CD8-positive, alpha-beta memory T cell (primary cell): ENCODE data around the gene ATXN1. TPM values are rescaled to one million over a fixed set of nuclear protein-coding genes. Genes with fewer than 3 reads are reported as not detected.
A peak's percentile ranks its signal among the peaks of the same experiment; 100 is the strongest.
"Not testable (repeated sequence)": the region's sequence is repeated elsewhere in the genome, so short reads cannot be mapped to it uniquely, and the experiment has no call there.

ENCODE experiments used
- CTCF ChIA-PET: fragments of 350-600 bp; sonication (Branson Sonifier 250); formaldehyde crosslinking; loops from one replicate; lab custom pipeline; 2021; ENCODE audit warnings: antibody characterized with exemption; lab: Charles Lee
- POLR2A ChIA-PET: fragments of 350-600 bp; sonication (Branson Sonifier 250); formaldehyde crosslinking; loops from one replicate; lab custom pipeline; 2021; ENCODE audit warnings: antibody characterized with exemption; lab: Charles Lee
- DNase-seq, 5 donors: peaks; one replicate each; pipeline versions ENCODE4 v3.0.0 to v3.0.0-alpha.2; 2020 to 2022; ENCODE audit warnings: mixed read lengths in 1 of 5
- H3K27ac ChIP-seq: one replicate; pipeline ENCODE4 v1.7.0; 2013; ENCODE audit warnings: low read depth, mild to moderate bottlenecking, low read length, moderate library complexity
- H3K27me3 ChIP-seq: 2 replicates; pipeline ENCODE4 v1.7.0; 2013; ENCODE audit warnings: low read length, mild to moderate bottlenecking; ENCODE audit not compliant: insufficient read depth, poor library complexity, severe bottlenecking
- H3K36me3 ChIP-seq: 2 replicates; pipeline ENCODE4 v1.7.0; 2013; ENCODE audit warnings: mild to moderate bottlenecking, low read length, moderate library complexity; ENCODE audit not compliant: insufficient read depth
- H3K4me1 ChIP-seq: 2 replicates; pipeline ENCODE4 v1.7.0; 2013; ENCODE audit warnings: mild to moderate bottlenecking, low read length, moderate library complexity; ENCODE audit not compliant: insufficient read depth
- H3K4me3 ChIP-seq: 2 replicates; pipeline ENCODE4 v1.7.0; 2013; ENCODE audit warnings: mild to moderate bottlenecking, low read length
- H3K9me3 ChIP-seq: 2 replicates; pipeline ENCODE4 v1.7.0; 2013; ENCODE audit warnings: mild to moderate bottlenecking, low read length
- H3K27ac Mint-ChIP-seq, 8 donors: one replicate each; pipeline ENCODE4 v1.8.0; 2020 to 2021; ENCODE audit warnings: mixed read lengths in 8 of 8, mild to moderate bottlenecking in 6 of 8, inconsistent platforms in 3 of 8, moderate library complexity in 3 of 8
- H3K27me3 Mint-ChIP-seq, 2 donors: one replicate each; pipeline ENCODE4 v1.8.0; 2020 to 2021; ENCODE audit warnings: mixed read lengths in 2 of 2, mild to moderate bottlenecking in 1 of 2, moderate library complexity in 1 of 2
- H3K36me3 Mint-ChIP-seq, 3 donors: one replicate each; pipeline ENCODE4 v1.8.0; 2020 to 2021; ENCODE audit warnings: mixed read lengths in 3 of 3, inconsistent platforms in 1 of 3, mild to moderate bottlenecking in 1 of 3
- H3K4me1 Mint-ChIP-seq, 3 donors: one replicate each; pipeline ENCODE4 v1.8.0; 2020 to 2021; ENCODE audit warnings: mixed read lengths in 3 of 3, inconsistent platforms in 1 of 3, mild to moderate bottlenecking in 1 of 3
- H3K4me3 Mint-ChIP-seq, 7 donors: one replicate each; pipeline ENCODE4 v1.8.0; 2020 to 2021; ENCODE audit warnings: mixed read lengths in 7 of 7, mild to moderate bottlenecking in 6 of 7, moderate library complexity in 4 of 7, inconsistent platforms in 2 of 7
- H3K9me3 Mint-ChIP-seq, 5 donors: one replicate each; pipeline ENCODE4 v1.8.0; 2020 to 2022; ENCODE audit warnings: mixed read lengths in 5 of 5, mild to moderate bottlenecking in 3 of 5, moderate library complexity in 2 of 5, inconsistent platforms in 1 of 5
- polyA plus RNA-seq: library from polyadenylated mRNA; unstranded; fragments of 300-500 nt; fragmentation: Illumina TruSeq; gene quantifications from one replicate; pipeline ENCODE4 v1.2.3, GENCODE V29; 2021
- total RNA-seq, 2 experiments: library from RNA; stranded (reverse); gene quantifications; one replicate each; pipeline ENCODE4 v1.2.3, GENCODE V29; 2021

Gene ATXN1
- total and polyA plus RNA-seq, 3 experiments from 2014 or later: 20.0 to 114 (median 111) TPM

DNA sequence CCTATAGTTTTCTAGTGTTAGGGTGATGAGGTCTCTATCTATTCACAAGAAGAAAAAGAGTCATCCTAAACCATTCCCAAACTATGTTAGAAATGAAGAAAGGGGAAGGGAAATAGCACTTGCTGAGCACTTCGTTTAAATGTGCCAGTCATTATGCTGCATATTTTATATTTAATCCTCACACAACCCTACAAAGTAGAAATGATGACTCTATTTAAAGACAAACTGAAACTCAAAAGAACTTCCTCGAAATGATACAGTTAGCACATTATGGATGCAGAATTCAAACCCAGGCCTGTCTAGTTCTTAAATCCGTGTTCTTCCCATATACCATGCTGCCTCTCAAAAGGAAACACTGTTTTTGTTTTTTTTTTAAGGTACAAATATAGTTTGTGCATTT lies 348.3 kb downstream of the ATXN1 start:
- Mint-ChIP-seq H3K4me1 (peaks cover 32 to 69% (median 67%) of the 10 kb centered on the region in 3 donors), H3K4me3 (peak overlapping the region; percentile 62 to 91 (median 82)), H3K9me3 (no peaks in the 10 kb centered on the region), H3K27ac (peak overlapping the region; percentile 80 to 93 (median 90)), H3K27me3 (no peaks in the 10 kb centered on the region), H3K36me3 (peaks cover 0 to 10% (median 5%) of the 10 kb centered on the region in 3 donors)
- ChIA-PET POLR2A (no interaction called here), CTCF (interaction anchor here (0.7 to 1.7 kb wide), 3 partner anchors 10 to 350 kb away, joined by 3 to 6 read pairs (median 3); no protein-coding TSS in a partner anchor)
- H3K27me3 ChIP-seq: no peaks in the 10 kb centered on the region
- H3K9me3 ChIP-seq: no peaks in the 10 kb centered on the region
- peak overlapping the region; percentile 0 for H3K27ac ChIP-seq
- no peak for DNase-seq
- no peaks in the 10 kb centered on the region for H3K4me1 ChIP-seq
- H3K36me3 ChIP-seq: no peaks in the 10 kb centered on the region
- H3K4me3 ChIP-seq: no peak overlapping the region

DNA sequence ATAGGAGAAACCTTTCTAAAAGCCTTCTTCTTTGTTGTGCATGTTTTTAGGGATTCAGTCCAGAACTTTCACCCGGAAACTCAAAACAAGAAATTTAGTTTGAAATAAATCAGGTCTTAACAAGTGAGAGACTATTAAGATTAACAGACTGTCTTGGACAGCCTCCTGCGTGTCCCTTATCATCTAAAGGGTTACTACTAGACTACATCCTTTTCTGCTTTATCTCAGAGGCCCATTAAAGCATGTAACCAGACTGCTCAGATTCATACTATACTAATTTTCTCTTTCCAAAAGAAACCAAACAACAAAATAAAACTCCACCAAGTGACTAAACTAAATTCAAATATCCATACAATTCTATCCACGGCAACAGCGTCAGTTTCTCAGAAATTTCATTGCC lies 349.1 kb downstream of the ATXN1 start:
- Mint-ChIP-seq H3K9me3 (no peaks in the 10 kb centered on the region), H3K4me3 (peak overlapping the region in 3 of 7 donors; percentile 17 to 31 (median 18)), H3K36me3 (peaks cover 0 to 18% (median 9%) of the 10 kb centered on the region in 3 donors), H3K27me3 (no peaks in the 10 kb centered on the region), H3K4me1 (peaks cover 34 to 76% (median 67%) of the 10 kb centered on the region in 3 donors), H3K27ac (peak overlapping the region; percentile 16 to 93 (median 86))
- DNase-seq: no peak
- POLR2A ChIA-PET: no interaction called here
- CTCF ChIA-PET: interaction anchor here (0.7 to 1.0 kb wide), 2 partner anchors 9 to 296 kb away, joined by 3 read pairs; no protein-coding TSS in a partner anchor
- H3K36me3 ChIP-seq: no peaks in the 10 kb centered on the region
- H3K27me3 ChIP-seq: no peaks in the 10 kb centered on the region
- no peaks in the 10 kb centered on the region for H3K4me1 ChIP-seq
- no peaks in the 10 kb centered on the region for H3K9me3 ChIP-seq
- no peak overlapping the region for H3K27ac ChIP-seq
- H3K4me3 ChIP-seq: no peak overlapping the region

DNA sequence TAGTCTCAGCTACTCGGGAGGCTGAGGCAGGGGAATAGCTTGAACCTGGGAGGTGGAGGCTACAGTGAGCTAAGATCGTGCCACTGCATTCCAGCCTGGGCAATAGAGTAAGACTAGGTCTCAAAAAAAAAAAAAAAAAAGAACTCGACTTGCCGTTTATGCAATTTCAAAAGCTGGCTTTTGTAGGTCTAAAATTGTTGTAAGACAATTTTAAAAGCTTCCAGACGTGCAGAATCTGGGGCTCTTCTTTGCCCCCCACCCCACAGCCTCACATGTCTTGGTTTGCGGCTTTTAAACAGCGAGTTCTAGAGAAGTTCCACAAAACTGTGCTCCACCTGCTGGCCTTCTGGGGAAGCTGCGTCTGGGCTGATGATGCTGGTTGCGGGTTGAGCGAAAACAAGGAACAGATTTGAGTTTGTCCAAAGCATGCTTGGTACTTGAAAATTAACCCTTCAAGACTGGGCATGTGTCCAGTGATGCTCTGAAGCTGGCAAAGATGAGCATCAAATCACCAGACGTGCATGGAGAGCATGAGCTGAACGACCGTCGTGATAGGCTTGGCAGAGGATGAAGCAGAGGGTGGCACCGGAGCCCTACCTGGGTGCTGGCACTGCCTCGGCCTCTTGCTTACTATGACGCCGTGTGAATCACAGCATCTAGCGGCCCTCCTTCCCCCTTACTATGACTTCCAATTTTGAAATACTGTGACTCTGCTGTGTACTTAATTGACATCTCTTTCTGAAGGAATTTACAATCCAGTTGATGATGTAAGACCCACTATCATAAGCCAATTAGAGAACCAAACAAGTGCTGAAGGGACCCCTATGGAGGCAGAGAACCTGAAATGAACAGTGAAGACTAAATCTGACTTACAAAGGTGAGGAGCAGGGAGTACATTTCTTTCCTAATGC lies 351.5 kb downstream of the ATXN1 start:
- no peaks in the 10 kb centered on the region for H3K9me3 ChIP-seq
- H3K27me3 ChIP-seq: no peaks in the 10 kb centered on the region
- CTCF ChIA-PET: interaction anchor here (0.7 to 2.1 kb wide), 10 partner anchors 11 to 354 kb away, joined by 3 to 8 read pairs (median 3); no protein-coding TSS in a partner anchor
- peaks cover 0 to 31% (median 15%) of the 10 kb centered on the region in 3 donors for H3K36me3 Mint-ChIP-seq
- H3K4me1 ChIP-seq: no peaks in the 10 kb centered on the region
- DNase-seq: peak; percentile 11 to 65 (median 25)
- H3K36me3 ChIP-seq: no peaks in the 10 kb centered on the region
- no peak overlapping the region for H3K27ac ChIP-seq
- H3K27me3 Mint-ChIP-seq: no peaks in the 10 kb centered on the region
- POLR2A ChIA-PET: no interaction called here
- H3K9me3 Mint-ChIP-seq: no peaks in the 10 kb centered on the region
- H3K4me1 Mint-ChIP-seq: peaks cover 43 to 77% (median 70%) of the 10 kb centered on the region in 3 donors
- peak overlapping the region; percentile 41 to 59 (median 51) for H3K4me3 Mint-ChIP-seq
- no peak overlapping the region for H3K4me3 ChIP-seq
- peak overlapping the region; percentile 18 to 89 (median 66) for H3K27ac Mint-ChIP-seq

DNA sequence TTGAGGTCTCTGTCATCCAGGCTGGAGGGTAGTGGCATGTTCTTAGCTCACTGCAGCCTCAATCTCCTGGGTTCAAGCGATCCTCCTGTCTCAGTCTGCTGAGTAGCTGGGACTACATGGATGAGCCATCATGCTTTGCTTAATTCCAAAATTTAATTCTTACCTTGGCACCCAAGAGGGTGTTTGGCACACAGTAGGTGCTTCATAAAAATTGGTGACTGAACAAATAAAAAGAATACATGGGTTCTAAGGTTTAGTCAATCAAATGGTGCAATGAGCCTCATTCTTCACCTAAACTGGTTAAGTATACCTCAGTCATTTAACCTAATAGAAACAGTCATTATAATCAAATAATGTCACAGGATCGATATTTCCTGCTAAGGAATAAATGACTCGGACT lies 352.5 kb downstream of the ATXN1 start:
- H3K27ac ChIP-seq: no peak overlapping the region
- H3K9me3 ChIP-seq: no peaks in the 10 kb centered on the region
- no peak for DNase-seq
- CTCF ChIA-PET: interaction anchor here (0.7 to 1.2 kb wide), 4 partner anchors 65 to 355 kb away, joined by 3 to 4 read pairs (median 4); no protein-coding TSS in a partner anchor
- H3K27me3 ChIP-seq: no peaks in the 10 kb centered on the region
- H3K4me1 Mint-ChIP-seq: peaks cover 41 to 76% (median 69%) of the 10 kb centered on the region in 3 donors
- H3K36me3 ChIP-seq: no peaks in the 10 kb centered on the region
- H3K9me3 Mint-ChIP-seq: no peaks in the 10 kb centered on the region
- no peak overlapping the region for H3K4me3 ChIP-seq
- H3K4me1 ChIP-seq: no peaks in the 10 kb centered on the region
- H3K27me3 Mint-ChIP-seq: no peaks in the 10 kb centered on the region
- H3K27ac Mint-ChIP-seq: peak overlapping the region in 1 of 8 donors; percentile 40
- no peak overlapping the region for H3K4me3 Mint-ChIP-seq
- peaks cover 0 to 37% (median 15%) of the 10 kb centered on the region in 3 donors for H3K36me3 Mint-ChIP-seq
- POLR2A ChIA-PET: no interaction called here

DNA sequence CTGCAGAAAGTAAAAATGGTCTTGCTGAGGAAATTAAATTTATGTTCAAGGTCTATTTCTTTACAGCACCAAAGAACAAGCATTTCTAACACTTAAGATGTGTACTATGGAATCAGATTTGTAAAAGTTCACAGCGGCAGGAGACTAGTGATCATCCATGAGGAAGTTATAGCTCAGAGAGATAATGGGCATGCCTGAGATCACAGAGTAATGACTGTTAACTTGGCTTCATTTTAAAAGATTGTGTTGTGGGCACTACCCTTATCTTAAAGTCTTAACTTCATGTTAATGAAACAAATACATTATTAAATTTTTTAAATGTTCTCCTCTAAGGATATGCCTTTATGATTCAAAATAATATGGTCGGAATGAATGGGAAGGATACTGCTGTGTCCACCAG lies 354.3 kb downstream of the ATXN1 start:
- Histone ChIP-seq H3K4me3 (no peak overlapping the region), H3K36me3 (no peaks in the 10 kb centered on the region), H3K4me1 (no peaks in the 10 kb centered on the region), H3K27ac (no peak overlapping the region), H3K27me3 (no peaks in the 10 kb centered on the region), H3K9me3 (no peaks in the 10 kb centered on the region)
- no peaks in the 10 kb centered on the region for H3K9me3 Mint-ChIP-seq
- H3K36me3 Mint-ChIP-seq: peaks cover 0 to 47% (median 18%) of the 10 kb centered on the region in 3 donors
- ChIA-PET POLR2A (no interaction called here), CTCF (interaction anchor here (0.8 to 2.0 kb wide), 3 partner anchors 74 to 356 kb away, joined by 3 to 6 read pairs (median 3); partner anchors contain the start of gene ATXN1)
- no peaks in the 10 kb centered on the region for H3K27me3 Mint-ChIP-seq
- DNase-seq: no peak
- peak overlapping the region in 1 of 8 donors; percentile 36 for H3K27ac Mint-ChIP-seq
- H3K4me1 Mint-ChIP-seq: peaks cover 30 to 61% (median 60%) of the 10 kb centered on the region in 3 donors
- H3K4me3 Mint-ChIP-seq: no peak overlapping the region

DNA sequence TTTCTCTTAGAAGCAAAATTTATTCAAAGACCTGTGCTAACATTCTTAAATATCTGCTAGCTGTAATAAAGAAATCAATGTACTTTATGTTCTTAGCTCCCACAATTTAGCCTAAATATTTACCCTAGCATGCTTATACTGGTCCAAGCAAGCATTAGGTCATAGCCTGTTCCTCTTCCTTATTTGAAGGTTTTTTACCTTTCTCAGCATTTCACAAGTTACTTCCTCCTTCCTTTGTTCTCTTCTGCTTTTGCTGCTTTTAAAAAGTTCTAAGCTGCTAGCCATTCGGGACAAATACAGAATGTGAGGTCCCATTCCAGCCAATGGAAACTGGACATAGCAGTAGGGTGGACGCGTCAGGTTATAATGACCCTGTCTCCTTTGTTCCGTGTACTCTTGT lies 354.7 kb downstream of the ATXN1 start:
- Mint-ChIP-seq H3K27ac (peak overlapping the region in 1 of 8 donors; percentile 36), H3K36me3 (peaks cover 0 to 49% (median 18%) of the 10 kb centered on the region in 3 donors), H3K4me1 (peaks cover 33 to 60% (median 56%) of the 10 kb centered on the region in 3 donors)
- DNase-seq, H3K9me3 ChIP-seq, H3K9me3 Mint-ChIP-seq, POLR2A ChIA-PET, H3K27me3 ChIP-seq, H3K27me3 Mint-ChIP-seq, H3K27ac ChIP-seq, H3K36me3 ChIP-seq, H3K4me3 Mint-ChIP-seq, H3K4me1 ChIP-seq, H3K4me3 ChIP-seq: not testable (repeated sequence)
- CTCF ChIA-PET: interaction anchor here (0.8 to 2.0 kb wide), 3 partner anchors 74 to 356 kb away, joined by 3 to 6 read pairs (median 3); partner anchors contain the start of gene ATXN1

DNA sequence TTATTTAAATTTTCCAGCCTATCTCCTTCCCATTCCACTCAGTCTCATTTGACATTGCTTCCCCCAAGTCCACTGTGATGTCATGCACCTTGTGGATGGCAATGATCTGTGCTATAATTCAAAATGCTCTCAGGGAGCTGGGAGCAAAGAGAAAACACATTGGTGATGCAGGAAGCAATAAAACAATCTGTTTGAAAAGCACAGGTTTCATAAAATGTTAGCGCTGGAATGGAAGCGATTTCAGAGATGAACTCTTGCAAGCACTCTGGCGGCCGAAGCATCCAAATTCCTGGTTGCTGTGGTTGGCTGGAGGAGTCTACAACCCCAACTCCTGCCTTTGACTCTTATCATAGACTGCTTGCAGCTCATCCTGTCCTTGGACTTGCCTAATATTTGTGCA lies 355.9 kb downstream of the ATXN1 start:
- Histone ChIP-seq H3K4me3 (no peak overlapping the region), H3K36me3 (no peaks in the 10 kb centered on the region), H3K4me1 (no peaks in the 10 kb centered on the region), H3K27ac (no peak overlapping the region), H3K9me3 (no peaks in the 10 kb centered on the region), H3K27me3 (no peaks in the 10 kb centered on the region)
- ChIA-PET POLR2A (no interaction called here), CTCF (no interaction called here)
- peak overlapping the region in 1 of 7 donors; percentile 19 for H3K4me3 Mint-ChIP-seq
- DNase-seq: no peak
- H3K9me3 Mint-ChIP-seq: no peaks in the 10 kb centered on the region
- peaks cover 33 to 57% (median 51%) of the 10 kb centered on the region in 3 donors for H3K4me1 Mint-ChIP-seq
- H3K27ac Mint-ChIP-seq: peak overlapping the region in 2 of 8 donors; percentile 47 to 61
- H3K36me3 Mint-ChIP-seq: peaks cover 0 to 54% (median 18%) of the 10 kb centered on the region in 3 donors
- H3K27me3 Mint-ChIP-seq: no peaks in the 10 kb centered on the region
